GM19035 (cell line): ENCODE results near the gene FUT9.
"Not testable (repeated sequence)": the region's sequence is repeated elsewhere in the genome, so short reads cannot be mapped to it uniquely, and the experiment has no call there.

Source experiments
- ATAC-seq: cut with Tn5 transposase; IDR thresholded peaks from one replicate; pipeline ENCODE4 v1.9.1; 2021; ENCODE audit not compliant: unreplicated experiment

Gene FUT9

GRCh38 chr6:96171112-96171511 lies 155.3 kb downstream of the FUT9 start:
- ATAC-seq = no peak

DNA sequence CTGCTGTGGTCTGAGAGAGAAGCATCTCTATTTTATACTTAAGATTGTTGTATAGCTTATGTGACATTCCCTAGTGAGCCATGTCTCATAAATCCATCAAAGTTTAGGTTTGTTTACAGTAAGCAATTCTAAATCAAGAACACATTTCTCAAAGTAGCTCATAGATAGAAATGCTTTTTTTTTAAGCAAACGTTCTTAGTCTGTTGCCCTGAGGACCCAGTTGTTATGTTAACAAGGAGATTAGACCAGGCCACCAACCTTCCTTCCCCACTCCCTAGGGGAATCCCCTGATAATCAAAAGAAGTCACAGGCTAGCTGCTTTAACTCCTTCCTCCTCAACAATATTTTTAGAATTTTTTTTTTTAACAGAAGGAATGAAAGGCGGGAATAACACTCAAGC lies 169.0 kb downstream of the FUT9 start:
- no peak for ATAC-seq

- ATAC-seq = no peak
Measured at GRCh38 chr6:96186094-96186493, 170.3 kb downstream of the FUT9 start.

DNA sequence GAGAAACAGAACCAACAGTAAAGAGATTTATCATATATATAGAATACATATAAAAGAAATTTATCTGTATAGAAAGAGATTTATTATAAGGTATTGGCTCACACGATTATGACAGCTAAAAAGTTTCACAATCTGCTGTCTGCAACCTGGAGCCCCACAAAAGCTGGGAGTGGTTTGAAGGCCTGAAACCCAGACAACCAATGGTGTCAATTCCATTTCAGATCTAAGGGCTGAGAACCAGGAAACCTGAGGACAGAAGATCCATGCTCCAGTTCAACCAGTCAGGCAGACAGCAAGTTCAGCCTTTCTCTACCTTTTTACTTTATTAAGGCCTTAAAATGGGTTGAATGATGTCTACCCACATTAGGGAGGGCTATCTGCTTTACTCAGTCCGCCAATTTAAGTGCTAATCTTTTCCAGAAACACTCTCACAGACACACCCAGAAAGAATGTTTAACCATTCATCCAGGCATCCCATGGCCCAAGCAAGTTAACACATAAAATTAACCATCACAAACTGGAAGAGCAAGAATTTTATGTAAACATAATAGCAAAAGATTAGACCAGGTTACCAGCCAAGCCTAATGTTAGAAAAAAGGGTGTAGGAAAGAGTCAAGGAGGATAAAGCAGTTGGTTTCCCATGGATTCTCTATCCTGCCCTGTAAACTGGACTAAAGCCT lies 170.9 kb downstream of the FUT9 start:
- ATAC-seq = no peak

GRCh38 chr6:96194675-96195074 lies 178.9 kb downstream of the FUT9 start:
- ATAC-seq = no peak

DNA sequence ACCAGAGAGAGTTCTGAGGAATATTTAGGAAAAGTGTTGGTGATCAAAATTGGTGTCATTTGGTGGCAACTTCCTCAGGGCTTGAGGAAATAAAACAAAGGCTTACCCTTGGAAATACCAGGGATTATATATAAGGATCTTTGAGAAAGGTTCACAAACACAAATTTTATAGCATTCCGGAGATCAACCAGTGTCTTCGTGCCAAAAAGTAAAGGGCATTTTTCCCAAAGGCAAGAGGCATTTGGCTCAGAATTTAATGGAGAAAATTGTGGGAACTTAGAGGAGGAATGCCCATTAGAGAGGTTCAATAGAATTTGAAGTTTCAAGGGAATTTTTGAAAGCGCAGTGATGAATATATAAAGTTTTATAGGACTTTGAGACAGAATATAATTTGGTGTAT lies 179.5 kb downstream of the FUT9 start:
- no peak for ATAC-seq

GRCh38 chr6:96196633-96197032 lies 180.9 kb downstream of the FUT9 start:
- no peak for ATAC-seq

DNA sequence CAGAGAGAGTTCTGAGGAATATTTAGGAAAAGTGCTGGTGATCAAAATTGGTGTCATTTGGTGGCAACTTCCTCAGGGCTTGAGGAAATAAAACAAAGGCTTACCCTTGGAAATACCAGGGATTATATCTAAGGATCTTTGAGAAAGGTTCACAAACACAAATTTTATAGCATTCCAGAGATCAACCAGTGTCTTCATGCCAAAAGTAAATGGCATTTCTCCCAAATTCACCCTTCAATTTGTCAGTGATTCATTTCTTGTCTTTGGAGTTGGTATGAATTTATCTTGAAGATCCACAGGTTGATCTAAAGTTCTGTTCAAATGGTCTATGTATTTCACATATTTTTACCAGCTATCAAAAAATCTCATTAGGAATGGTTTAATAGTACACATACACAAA lies 181.5 kb downstream of the FUT9 start:
- no peak for ATAC-seq

GRCh38 chr6:96202571-96202970 lies 186.8 kb downstream of the FUT9 start:
- no peak for ATAC-seq

GRCh38 chr6:96211341-96211740 lies 195.6 kb downstream of the FUT9 start:
- no peak for ATAC-seq

DNA sequence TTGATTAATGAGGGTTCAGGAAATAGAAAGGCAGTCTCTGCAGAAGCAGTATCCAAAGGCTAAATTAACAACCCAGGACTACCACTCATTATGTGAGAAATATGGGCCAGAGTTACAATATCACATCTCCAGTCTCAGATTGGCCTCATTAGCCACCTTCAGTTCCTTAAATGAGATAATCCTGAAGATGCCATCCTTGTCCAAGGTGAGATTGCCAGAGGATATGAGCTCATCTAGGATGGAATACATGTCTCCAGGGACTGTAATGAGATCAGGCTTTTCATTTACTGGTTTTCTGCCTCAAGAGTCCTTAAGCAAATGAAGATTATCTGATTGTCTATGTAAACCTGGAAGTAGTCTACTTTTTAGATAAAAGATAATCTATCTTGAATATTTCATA lies 196.3 kb downstream of the FUT9 start:
- ATAC-seq = no peak

DNA sequence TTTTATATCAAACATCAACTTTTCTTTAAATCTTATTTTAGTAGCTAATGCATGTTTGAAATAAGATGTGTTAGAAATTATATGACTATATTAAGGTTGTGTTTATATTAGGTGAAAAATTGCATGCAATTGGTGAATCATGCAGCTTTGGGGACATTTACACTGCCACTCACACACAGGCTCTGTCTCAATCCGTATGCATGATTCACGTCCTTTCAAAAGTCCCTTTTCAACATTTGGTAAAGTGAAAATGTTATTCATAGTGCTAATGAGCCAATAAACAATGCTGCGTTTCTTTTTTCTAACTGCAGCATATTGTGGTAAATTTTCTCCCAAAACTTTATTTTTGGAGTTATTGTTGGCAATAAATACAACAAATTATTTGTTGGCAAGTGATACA lies 198.0 kb downstream of the FUT9 start:
- ATAC-seq = no peak

- ATAC-seq = no peak
Measured at GRCh38 chr6:96223695-96224094, 207.9 kb downstream of the FUT9 start.

- ATAC-seq = no peak
Measured at GRCh38 chr6:96227135-96227534, 211.4 kb downstream of the FUT9 start.

DNA sequence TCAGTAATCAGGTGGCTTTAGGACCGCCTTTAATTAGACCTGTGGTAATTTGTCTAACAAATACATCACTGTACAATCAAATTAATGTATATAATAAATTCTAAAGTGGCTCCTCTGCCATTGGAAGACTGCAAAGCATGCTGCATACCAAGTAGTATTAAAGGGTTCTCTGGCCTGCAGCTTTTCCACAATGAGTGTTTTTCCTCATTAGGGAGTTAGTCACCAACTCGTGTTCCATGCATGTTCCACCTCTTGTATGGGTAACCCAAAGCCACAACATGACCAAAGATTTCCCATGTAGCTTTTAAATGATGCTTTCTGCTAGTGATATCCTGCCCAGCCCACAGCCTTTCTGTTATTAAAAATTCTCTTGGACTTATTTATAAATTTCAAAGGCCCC lies 218.7 kb downstream of the FUT9 start:
- ATAC-seq = no peak

- no peak for ATAC-seq
Measured at GRCh38 chr6:96235927-96236326, 220.2 kb downstream of the FUT9 start.

DNA sequence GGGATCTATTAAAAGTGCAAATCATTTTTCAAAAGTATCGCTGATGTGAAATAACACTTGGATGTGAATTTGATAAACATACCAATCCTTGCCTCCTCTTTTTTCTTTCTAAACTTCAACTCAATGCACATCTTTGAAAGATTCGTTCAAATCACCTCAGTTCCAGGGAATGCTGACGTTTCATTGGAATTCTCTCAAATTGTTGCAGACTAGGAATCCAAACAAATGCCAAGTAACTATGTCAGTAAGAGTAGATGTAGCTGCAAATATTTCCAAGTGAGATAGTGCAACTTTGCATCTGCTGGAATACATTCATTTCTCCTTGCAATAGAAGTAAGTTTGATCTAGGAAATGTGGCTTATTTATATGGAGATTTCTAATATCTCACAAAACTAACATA lies 220.7 kb downstream of the FUT9 start:
- no peak for ATAC-seq

DNA sequence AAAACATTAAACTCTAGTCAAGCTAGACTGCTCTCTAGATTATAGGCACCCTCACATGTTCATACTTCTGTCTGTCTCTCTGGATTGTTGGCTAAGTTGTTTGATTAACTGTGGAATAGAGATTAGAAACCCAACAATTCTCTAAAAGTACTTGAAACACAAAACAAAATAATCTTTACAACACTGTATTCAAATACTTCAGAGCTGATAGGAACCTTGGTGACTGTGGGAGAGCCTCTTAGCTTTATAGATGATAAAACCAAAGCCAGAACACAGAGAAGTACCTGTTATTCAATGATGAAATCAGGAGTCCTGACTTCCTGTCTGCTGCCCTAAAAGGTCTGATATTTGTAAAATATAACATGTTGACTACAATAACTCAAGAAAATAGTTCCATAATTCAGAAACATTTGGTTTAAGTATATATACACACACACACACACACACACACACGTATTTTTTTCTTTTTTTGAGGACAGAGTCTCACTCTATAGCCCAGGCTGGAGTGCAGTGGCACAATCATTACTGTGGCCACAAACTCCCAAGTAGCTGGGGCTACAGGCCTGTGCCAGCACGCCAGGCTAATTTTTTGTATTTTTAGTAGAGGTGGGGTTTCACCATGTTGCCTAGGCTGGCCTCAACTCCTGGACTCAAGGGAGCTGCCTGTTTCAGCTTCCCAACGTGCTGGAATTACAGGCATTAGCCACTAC lies 222.0 kb downstream of the FUT9 start:
- ATAC-seq = no peak

- no peak for ATAC-seq
Measured at GRCh38 chr6:96246563-96246962, 230.8 kb downstream of the FUT9 start.

DNA sequence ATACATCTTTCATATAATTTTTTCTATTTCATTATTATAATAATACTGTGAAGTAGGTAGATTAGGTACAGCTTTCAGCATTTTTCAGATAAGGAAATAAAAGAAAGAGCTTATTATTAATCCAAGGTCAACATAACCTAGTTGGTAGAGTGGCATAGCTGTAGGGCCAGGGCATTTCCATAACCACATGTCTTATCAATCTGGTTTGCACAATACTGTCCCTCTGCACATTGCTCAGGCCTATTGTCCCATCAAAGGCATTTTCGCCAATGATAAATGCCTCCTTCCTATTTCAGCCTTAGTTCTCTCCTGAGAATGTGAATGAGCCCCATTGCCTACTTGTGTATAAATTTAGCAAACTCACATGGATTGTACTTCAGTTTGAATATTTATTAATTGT lies 234.0 kb downstream of the FUT9 start:
- no peak for ATAC-seq

DNA sequence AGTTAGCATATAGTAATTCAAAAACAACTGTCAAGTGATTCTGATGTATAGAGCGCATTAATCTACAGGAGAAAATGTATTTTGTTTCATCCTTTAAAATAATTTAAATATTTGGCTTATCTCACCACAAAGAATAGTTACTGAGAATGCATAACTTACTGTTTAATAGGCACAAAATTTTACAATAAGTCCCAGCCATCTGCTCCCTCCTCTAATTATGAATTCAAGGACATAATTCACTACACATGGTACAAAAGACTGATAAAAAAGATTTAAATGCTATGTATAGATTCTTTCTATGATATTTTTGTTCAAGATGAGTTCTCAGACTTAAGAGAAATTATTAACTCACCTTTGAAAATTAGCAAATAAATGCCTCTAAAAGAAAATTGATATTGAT lies 242.0 kb downstream of the FUT9 start:
- no peak for ATAC-seq

DNA sequence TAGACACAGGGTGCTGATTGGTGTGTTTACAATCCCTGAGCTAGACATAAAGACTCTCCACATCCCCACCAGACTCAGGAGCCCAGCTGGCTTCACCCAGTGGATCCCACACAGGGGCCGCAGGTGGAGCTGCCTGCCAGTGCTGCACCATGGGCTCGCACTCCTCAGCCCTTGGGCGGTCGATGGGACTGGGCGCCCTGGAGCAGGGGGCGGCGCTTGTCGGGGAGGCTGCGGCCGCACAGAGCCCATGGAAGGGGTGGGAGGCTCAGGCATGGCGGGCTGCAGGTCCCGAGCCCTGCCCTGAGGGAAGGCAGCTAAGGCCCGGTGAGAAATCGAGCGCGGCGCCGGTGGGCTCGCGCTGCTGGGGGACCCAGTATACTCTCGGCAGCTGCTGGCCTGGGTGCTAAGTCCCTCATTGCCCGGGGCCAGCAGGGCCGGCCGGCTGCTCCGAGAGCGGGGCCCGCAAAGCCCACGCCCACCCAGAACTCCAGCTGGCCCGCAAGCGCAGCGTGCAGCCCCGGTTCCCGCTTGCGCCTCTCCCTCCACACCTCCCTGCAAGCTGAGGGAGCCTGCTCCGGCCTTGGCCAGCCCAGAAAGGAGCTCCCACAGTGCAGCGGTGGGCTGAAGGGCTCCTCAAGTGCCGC lies 245.1 kb downstream of the FUT9 start:
- not testable (repeated sequence) for ATAC-seq
